ENCODE results near the gene SAA1. TPM values are rescaled to one million over a fixed set of nuclear protein-coding genes. Genes with fewer than 3 reads are reported as not detected.

The SAA1 gene
- polyA plus RNA-seq, 3 donors = not detected

- DNase-seq = no peak
- intact Hi-C loops (cut with micrococcal nuclease) = no loop called here
- Histone ChIP-seq H3K27me3 (ENCODE audit: control insufficient read depth in 2 of 2, insufficient read depth in 2 of 2, low read length in 2 of 2) (no peaks in the 10 kb centered on the region), H3K79me2 (ENCODE audit: insufficient read depth, low read length) (peaks cover 51% of the 10 kb centered on the region), H3K4me1 (ENCODE audit: control insufficient read depth in 1 of 2, insufficient read depth in 2 of 2, low read length in 2 of 2) (peaks cover 21 to 48% of the 10 kb centered on the region in 2 donors), H3K4me2 (replicated peaks; ENCODE audit: extremely low read depth, low read length, poor library complexity, severe bottlenecking) (no peak overlapping the region), H3K9ac (ENCODE audit: insufficient read depth, low read length, poor library complexity, severe bottlenecking) (no peak overlapping the region), H3K4me3 (replicated peaks in 1 of 3; ENCODE audit: low read depth in 2 of 3, low read length in 3 of 3) (no peak overlapping the region), H3K36me3 (replicated peaks in 1 of 2; ENCODE audit: control insufficient read depth in 1 of 2, insufficient read depth in 2 of 2, low read length in 2 of 2) (peaks cover 43 to 57% of the 10 kb centered on the region in 2 donors), H3K9me3 (replicated peaks in 1 of 2; ENCODE audit: control insufficient read depth in 1 of 2, insufficient read depth in 1 of 2, low read length in 2 of 2) (no peaks in the 10 kb centered on the region), H2AFZ (ENCODE audit: insufficient read depth, low read depth, low read length, poor library complexity, severe bottlenecking) (no peak overlapping the region), H4K20me1 (ENCODE audit: insufficient read depth, low read length) (no peaks in the 10 kb centered on the region), H3K27ac (ENCODE audit: low read depth in 1 of 2, low read length in 2 of 2) (peak overlapping the region in 1 of 2 donors; percentile 74)
- no peaks in the 10 kb centered on the region for H3K9me3 Mint-ChIP-seq
- peaks cover 40 to 60% of the 10 kb centered on the region in 2 donors for H3K36me3 Mint-ChIP-seq
- no peaks in the 10 kb centered on the region for H3K27me3 Mint-ChIP-seq (ENCODE audit: low read depth in 3 of 3)
- no peak for TF ChIP-seq CTCF (IDR thresholded peaks at IDR 0.05)
- peak overlapping the region in 5 of 7 donors; percentile 38 to 86 (median 65) for H3K27ac Mint-ChIP-seq
- 80% methylated on average over 1 of the region's 3 CpGs for WGBS (ENCODE audit: insufficient coverage)
- H3K4me3 Mint-ChIP-seq = no peak overlapping the region
- H3K4me1 Mint-ChIP-seq = peaks cover 36% of the 10 kb centered on the region
Observed at GRCh38 chr11:18312012-18312411, 45.9 kb downstream of the SAA1 start.

- Histone ChIP-seq H3K4me1 (ENCODE audit: control insufficient read depth in 1 of 2, insufficient read depth in 2 of 2, low read length in 2 of 2) (peaks cover 21 to 48% of the 10 kb centered on the region in 2 donors), H3K36me3 (replicated peaks in 1 of 2; ENCODE audit: control insufficient read depth in 1 of 2, insufficient read depth in 2 of 2, low read length in 2 of 2) (peaks cover 38 to 56% of the 10 kb centered on the region in 2 donors), H3K79me2 (ENCODE audit: insufficient read depth, low read length) (peaks cover 59% of the 10 kb centered on the region), H4K20me1 (ENCODE audit: insufficient read depth, low read length) (no peaks in the 10 kb centered on the region), H3K27ac (ENCODE audit: low read depth in 1 of 2, low read length in 2 of 2) (peak overlapping the region in 1 of 2 donors; percentile 74), H3K4me2 (replicated peaks; ENCODE audit: extremely low read depth, low read length, poor library complexity, severe bottlenecking) (no peak overlapping the region), H3K27me3 (ENCODE audit: control insufficient read depth in 2 of 2, insufficient read depth in 2 of 2, low read length in 2 of 2) (no peaks in the 10 kb centered on the region), H3K9ac (ENCODE audit: insufficient read depth, low read length, poor library complexity, severe bottlenecking) (no peak overlapping the region), H3K4me3 (replicated peaks in 1 of 3; ENCODE audit: low read depth in 2 of 3, low read length in 3 of 3) (no peak overlapping the region), H2AFZ (ENCODE audit: insufficient read depth, low read depth, low read length, poor library complexity, severe bottlenecking) (no peak overlapping the region), H3K9me3 (replicated peaks in 1 of 2; ENCODE audit: control insufficient read depth in 1 of 2, insufficient read depth in 1 of 2, low read length in 2 of 2) (no peaks in the 10 kb centered on the region)
- H3K27me3 Mint-ChIP-seq (ENCODE audit: low read depth in 3 of 3) = no peaks in the 10 kb centered on the region
- 100% methylated on average over 1 of the region's 2 CpGs for WGBS (ENCODE audit: insufficient coverage)
- intact Hi-C loops (cut with micrococcal nuclease) = no loop called here
- H3K4me1 Mint-ChIP-seq = peaks cover 36% of the 10 kb centered on the region
- peaks cover 44 to 61% of the 10 kb centered on the region in 2 donors for H3K36me3 Mint-ChIP-seq
- H3K4me3 Mint-ChIP-seq = no peak overlapping the region
- H3K9me3 Mint-ChIP-seq = peaks cover 0 to 4% (median 0%) of the 10 kb centered on the region in 7 donors
- peak in 2 of 3 donors; percentile 12 to 23 for DNase-seq
- H3K27ac Mint-ChIP-seq = peak overlapping the region in 6 of 7 donors; percentile 41 to 80 (median 63)
- no peak for TF ChIP-seq CTCF (IDR thresholded peaks at IDR 0.05)
Observed at GRCh38 chr11:18312663-18313420, 46.8 kb downstream of the SAA1 start.

All from CD14-positive monocyte (primary cell).